GM21717 (cell line): ENCODE data around the gene PLPPR1.
"Not testable (repeated sequence)": the region's sequence is repeated elsewhere in the genome, so short reads cannot be mapped to it uniquely, and the experiment has no call there.

Experiments used
- ATAC-seq: cut with Tn5 transposase; IDR thresholded peaks from one replicate; pipeline ENCODE4 v1.9.1; 2021; ENCODE audit warnings: mild to moderate bottlenecking, moderate library complexity; ENCODE audit not compliant: unreplicated experiment

The PLPPR1 gene

DNA sequence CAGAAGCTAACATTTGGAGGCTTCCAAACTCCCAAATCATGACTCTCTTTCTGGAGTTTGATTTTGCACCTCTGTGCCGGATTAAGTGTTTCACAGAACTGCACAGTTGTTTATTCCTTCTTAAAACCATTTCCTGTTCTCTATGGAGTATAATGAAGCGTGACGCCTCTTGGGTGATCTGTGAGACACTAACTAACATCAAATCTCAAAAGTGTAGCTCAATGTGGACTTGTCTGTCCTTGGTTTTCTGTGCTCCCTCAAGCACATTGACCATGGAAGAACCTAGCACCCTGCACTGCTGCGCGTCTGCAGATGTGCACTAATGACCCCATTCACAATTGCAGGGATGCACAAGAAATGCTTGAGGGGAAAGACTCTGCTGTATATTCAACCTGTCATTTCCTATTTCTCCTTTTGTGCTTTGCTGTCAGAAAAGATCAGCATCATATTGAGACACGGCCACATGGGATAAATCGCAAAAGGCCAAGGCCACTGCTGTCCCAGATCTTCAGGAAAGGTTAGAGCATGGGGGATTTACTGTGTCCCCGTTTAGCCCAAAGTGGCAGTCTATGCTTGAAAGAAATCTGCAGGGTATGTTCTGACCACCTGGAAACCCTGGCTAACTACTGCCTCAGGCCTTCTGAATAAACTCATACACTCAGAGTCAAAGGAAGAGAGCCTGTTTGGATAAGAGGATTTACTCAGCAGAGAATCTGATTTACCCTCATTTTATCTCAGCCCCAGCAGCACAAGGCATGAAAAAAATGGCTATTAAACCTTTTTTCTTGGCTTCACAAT, 246.6 kb downstream of the PLPPR1 start:
- no peak for ATAC-seq

DNA sequence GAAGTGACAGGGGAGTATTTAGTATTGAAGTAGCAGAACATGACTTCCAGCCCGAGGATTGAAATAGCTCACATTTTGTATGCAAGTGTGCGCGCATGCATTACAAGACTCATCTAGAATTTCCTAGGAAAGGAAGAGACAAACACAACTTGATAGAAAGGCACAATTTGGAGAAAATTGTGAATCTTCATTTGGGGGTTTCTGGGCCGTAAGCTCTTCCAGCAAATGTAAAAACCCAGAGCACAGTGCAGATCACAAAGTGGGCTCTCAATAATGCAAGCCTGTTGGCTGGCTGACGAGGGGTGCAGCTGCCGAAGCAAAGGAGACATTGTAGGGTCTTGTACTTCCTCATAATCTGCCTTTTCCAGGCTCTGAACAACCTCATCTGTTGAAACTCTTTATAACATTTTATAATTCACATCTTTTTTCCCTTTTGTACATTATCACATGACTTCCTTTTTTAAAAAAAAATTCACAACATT, 247.3 kb downstream of the PLPPR1 start:
- no peak for ATAC-seq

DNA sequence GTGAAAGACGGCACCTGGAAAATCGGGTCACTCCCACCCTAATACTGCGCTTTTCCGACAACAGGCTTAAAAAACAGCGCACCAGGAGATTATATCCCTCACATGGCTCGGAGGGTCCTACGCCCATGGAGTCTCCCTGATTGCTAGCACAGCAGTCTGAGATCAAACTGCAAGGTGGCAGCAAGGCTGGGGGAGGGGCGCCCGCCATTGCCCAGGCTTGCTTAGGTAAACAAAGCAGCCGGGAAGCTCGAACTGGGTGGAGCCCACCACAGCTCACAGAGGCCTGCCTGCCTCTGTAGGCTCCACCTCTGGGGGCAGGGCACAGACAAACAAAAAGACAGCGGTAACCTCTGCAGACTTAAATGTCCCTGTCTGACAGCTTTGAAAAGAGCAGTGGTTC, 262.5 kb downstream of the PLPPR1 start:
- not testable (repeated sequence) for ATAC-seq

DNA sequence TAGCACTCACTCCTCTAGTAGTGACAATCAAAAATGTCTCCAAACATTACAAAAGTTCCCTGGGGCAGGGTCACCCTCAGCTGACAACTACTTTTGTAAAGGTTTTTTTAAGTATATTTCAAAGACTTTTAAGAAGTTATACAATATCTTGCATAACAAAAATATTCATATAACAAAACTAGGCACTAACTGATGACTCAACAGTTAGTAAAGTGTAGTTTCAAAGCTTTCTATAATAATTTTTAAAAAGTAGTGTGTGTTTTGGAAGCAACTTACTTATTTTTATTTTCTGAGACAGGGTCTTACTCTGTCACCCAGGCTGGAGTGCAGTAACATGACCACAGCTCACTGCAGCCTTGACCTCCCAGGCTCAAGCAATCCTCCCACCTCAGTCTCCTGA, 271.4 kb downstream of the PLPPR1 start:
- ATAC-seq, result no peak

DNA sequence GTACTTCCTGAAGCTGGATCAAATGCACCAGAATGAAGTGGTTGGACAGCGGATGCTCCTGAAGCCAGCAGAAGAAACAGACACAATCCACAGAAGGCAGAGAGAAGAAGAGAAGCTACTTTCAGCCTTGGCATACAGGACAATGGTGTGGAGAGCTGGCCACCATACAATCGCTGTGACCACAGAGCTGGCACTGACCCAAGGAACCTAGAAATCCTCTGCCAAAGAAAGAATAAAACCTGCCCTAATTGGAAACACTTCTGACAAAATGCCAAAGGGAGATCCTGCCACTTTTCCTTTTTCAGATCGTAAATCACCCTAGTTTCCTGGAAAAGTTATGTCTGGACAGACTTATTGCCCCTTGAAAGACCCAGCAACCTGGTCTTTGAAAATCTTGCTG, 278.5 kb downstream of the PLPPR1 start:
- ATAC-seq, result no peak

DNA sequence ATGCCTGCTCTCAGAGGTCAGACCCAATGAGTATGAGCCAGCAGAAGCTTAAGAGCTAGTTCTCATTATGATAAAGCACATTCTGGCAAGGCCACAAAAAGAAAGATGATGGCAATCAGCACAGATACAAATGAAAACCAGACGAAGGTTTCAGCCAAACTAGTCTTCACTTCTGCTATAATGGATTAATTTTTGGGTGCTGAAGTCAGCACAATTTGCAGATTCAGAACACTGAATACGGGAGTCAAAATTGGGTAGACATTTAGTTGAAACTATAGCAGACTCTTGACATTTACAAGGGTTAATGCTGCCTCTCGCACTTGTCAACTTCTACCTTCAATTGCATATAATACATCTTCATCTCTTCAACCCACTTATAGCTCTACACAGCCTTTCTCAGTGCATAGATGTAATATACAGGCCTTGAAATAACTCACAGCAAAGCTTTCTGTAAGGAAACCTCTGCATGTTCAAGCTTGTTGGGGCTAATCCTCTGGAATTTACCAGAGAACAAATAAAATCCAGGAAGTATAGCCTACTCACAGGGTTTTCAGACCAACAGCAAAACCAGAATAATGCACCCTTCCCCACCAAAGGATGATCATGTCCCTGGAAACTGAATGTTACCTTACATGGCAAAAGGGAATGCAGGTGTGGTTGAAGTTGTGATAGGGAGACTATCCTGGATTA, 279.1 kb downstream of the PLPPR1 start:
- ATAC-seq, result no peak

DNA sequence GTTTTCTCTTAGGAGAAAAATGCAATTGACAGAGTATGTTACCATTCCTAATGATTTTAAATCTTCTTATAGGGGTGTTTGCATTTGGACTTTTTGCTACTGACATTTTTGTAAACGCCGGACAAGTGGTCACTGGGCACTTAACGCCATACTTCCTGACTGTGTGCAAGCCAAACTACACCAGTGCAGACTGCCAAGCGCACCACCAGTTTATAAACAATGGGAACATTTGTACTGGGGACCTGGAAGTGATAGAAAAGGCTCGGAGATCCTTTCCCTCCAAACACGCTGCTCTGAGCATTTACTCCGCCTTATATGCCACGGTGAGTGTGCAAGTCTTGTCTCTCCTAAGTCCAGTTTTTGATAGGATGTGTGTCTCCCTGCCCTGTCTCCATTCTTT, 280.6 kb downstream of the PLPPR1 start:
- ATAC-seq, result no peak

DNA sequence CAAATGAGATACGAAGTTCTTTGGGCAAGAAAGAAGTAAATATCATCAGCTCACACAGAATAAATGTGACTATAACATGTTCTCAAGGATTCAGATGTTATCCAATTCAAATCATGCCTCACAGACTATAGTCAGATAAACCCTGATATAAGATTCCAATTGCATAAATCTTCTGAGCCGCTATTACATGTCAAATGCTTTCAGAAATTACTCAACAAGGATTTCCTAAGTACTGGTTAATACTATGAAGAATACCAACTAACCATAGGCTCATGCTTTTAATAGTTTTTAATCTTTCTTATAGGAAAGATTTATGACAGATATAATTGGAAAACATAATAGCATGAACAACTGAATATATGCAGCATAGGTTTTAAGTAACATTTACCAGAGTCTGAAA, 282.7 kb downstream of the PLPPR1 start:
- ATAC-seq, result no peak

DNA sequence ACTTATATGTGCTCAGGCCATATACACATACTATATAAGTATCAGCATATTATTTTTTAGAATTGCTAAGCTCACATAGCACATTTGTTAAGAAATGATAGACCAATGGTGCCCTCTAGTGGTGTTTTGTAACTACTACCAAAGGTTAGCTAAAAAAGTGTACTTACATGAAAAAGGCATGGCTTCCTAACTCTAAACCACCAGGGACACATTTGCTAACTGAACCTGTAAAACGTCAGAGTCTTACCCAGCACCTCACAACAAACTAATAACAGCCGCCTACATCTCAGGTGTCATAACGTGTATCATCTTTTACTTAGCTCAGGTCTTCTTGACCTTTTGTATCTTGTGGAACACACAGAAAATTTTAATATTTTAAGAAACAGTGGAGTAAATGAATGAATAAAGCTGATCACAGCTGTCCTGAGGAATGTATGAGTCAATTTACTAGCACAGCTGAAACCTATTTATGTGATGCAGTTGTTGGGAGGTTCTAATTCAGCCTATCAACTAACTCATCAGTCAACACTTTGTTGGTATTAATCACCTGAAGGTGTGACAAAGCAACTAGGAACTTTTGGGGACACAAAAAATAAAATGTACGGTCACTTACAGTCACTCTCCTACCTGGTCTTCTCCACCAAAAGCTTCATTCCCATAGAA, 283.4 kb downstream of the PLPPR1 start:
- ATAC-seq, result peak; percentile 78

DNA sequence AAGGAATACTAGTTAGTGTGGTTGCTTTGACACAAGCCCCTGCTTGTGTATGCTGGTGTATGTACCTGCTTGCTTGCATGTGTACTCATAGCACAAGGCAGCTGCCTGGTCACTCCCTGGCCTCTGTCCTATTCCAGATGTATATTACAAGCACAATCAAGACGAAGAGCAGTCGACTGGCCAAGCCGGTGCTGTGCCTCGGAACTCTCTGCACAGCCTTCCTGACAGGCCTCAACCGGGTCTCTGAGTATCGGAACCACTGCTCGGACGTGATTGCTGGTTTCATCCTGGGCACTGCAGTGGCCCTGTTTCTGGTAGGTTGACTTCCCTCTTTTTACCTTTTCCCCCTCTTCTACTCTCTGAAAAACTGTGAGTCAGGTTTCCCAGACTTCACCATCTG, 284.1 kb downstream of the PLPPR1 start:
- ATAC-seq, result no peak

DNA sequence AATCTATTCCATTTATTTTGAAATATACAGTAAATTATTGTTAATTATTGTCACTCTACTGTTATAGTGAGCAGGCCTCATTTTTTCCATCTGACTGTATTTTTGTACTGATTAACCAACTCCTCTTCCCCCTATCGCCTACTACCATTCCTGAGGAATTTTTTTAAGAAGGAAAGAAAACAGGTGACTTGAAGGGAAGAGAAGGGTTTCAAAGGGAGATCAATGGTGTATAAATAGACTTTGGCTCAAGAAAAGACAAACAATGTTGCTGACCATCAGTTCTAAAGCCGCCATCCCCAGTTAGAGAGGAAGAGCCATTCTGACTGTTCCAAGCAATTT, 286.6 kb downstream of the PLPPR1 start:
- no peak for ATAC-seq

DNA sequence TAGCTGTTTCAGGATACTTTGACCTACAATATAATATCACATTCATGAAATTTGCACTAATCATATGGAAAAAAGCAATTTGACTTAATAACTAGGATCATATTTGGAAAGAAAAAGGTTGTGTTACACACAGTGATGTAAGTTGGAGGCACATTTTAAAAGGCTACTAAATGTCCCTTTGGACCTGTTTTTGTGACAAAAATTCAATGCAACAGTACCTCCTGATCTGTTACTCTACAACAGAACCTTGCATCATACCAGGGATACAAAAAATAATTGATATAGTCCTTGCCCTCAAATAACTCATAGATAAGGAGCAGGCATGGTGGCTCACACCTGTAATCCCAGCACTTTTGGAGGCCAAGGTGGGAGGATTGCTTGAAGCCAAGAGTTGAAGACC, 289.2 kb downstream of the PLPPR1 start:
- no peak for ATAC-seq

DNA sequence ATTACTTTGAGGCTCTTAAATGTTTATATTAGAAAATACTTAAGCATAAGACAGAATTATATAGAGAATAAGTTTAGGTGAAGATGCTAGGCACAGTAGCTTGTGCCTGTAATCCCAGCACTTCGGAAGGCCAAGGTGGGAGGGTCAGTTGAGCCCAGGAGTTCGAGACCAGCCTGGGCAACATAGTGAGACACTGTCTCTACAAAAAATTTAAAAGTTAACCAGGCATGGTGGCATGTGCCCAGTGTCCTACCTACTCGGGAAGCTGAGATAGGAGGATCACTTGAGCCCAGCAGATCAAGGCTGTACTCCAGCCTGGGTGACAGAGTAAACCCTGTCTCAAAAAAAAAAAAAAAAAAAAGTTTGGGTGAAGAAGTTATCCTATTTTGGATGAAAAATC, 294.6 kb downstream of the PLPPR1 start:
- ATAC-seq, result no peak

DNA sequence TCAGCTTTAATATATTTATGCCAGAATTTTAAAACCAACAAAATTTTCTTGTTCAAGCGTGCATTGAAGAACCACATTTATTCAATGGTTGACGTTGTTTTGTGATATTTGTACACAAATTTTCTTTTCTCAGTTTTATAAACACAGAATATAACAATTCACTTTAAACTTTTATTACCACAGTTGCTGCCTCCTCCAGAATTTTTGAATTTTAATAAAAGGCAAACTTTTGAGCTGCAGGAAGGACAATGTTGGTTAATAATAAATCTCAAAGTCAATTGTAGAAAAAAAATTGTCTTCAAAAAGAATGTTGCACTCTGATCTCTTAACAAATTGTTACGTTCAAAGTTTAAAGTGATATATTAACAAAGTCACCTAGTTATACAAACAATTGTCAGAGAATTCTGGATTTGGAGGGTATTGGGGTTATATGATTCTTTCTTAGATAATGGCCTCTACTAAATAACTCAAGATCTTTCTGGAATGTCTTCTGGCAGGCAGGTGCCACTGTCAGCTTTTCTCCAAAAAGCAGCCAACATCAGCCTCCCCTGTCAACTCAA, 295.8 kb downstream of the PLPPR1 start:
- ATAC-seq, result no peak

DNA sequence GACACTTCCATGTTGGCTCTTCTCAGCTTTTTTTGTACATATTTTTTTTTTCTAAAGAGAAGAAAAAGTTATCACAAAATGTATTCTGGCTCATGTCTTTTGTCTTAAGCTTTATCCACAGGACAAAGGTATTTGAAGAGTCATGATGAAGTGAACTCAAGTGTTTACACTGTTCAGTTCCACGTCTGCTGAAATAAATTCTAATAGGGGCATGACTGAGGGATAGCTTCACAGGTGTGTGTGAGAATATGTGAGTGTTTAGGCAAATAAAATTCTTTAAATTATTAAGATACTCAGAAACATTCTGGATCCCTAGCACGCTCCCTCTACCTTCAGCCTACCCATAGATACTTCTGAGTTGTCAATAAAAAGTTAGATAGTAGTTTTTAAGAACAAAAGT, 296.5 kb downstream of the PLPPR1 start:
- no peak for ATAC-seq

DNA sequence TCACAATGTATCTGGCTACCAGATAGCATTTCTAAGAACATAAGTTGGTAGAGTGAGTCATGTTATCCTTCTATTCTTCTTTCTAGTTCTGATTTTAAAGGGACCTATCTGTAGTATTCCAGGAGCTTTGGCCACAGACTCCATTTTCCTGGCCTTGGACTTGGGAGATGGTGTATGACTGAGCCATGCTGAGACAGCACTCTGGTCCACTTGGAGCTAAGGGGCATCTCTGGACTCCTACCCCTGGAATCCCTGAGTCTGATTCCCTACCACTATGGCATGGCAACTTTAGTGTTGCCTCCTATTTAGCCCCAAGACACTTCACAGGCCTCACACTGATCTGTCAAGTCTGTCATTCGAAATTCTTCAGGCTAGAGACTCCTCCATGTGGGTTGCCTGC, 297.5 kb downstream of the PLPPR1 start:
- ATAC-seq, result no peak

DNA sequence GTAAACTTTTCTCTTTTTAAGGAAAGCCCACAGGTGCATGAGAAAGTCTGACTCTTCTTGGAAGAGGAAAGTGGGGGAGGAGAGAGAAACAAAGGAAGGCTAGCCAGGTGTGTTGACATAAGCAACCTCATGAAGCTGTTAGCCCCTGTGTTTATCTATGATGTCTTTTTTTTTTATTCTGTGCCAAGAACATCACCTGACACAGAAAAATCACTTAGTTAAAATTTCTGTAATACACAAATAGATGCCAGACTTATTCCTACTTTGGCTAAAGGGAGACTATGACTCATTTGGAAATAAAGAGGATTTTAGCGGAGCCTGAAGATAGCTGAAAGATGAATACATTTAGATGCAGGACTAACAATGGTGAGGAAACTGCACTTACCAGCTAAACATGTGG, 298.0 kb downstream of the PLPPR1 start:
- ATAC-seq, result no peak

DNA sequence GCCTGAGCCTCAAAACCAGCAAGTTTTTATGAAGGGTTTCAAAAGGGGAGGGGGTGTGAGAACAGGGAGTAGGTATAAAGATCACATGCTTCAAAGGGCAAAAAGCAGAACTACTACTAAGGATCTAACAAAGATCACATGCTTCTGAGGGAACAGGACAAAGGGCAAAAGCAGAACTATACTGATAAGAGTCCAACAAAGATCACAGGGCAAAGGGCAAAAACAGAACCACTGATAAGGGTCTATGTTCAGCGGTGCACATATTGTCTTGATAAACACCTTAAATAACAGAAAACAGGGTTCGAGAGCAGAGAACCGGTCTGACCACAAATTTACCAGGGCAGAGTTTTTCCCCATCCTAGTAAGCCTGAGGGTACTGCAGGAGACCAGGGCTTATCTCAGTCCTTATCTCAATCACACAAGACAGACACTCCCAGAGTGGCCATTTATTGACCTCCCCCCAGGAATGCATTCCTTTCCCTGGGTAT, 298.9 kb downstream of the PLPPR1 start:
- ATAC-seq, result not testable (repeated sequence)

DNA sequence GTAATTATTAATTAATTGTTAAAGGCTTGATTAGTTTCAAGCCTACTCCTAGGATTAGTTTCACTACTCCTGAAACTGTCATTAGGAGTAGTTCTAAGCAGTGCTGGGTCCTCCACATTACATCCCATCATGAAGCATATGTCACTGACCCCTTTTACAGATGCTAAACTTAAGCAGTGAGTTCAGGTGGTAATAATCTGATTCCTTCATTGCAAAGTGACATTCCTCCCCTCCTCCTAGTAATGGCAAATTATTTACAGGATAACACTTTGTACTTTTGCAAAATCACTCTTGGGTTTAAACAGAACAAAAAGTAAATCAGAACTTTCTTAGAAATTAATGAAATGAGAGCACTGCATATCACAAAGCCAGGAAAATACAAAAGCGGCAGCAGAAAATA, 303.8 kb downstream of the PLPPR1 start:
- ATAC-seq, result no peak

DNA sequence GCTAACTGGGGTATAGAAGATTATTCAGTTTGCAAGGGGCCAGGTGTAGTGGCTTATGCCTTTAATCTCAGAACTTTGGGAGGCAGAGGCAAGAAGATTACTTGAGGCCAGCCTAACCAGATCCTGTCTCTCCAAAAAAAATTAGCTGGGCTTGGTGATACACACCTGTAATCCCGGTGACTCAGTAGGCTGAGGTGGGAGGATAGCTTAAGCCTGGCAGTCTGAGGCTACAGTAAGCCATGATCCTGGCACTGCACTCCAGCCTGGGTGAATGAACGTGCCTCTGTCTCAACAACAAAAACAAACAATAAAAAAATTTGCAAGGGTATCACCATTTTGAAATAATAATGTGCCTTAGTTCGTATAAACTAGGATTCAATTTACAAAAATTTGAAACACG, 305.0 kb downstream of the PLPPR1 start:
- ATAC-seq, result no peak

DNA sequence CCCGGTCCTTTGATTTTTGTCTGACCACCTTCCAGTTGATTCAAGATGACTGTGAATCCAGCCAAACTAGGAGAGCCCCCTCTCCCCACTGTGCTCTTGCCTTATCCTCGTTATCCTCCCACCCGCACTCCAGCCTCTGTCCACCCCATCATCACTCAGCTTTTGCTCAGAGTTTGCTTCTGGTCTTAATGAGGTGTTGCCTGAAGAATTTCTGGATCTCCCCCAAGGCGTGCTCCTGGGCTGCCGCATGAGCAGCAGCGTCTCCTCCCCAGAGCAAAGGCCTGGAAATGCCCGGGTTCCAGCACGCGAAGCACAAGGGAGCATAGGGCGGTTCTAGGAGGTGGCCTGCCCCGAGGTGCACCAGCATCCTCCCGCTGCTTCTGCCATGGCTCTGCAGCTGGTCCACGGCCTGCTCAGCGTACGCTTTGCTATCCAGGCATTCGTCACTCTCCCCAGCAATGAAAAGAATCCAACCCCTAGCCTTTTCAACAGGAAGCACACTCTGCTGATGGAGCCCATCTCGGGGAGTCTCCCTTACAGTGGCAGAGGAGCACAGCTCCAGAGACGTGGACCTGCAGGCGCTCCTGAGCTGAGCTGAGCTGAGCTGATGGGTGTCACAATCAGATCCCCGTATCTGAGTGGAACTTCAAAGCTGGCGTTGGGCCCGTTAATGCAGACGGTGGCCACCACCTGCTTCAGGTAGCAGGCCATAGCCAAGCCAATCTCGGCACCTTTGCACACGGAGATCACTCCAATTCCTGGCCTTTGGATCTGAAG, 305.6 kb downstream of the PLPPR1 start:
- no peak for ATAC-seq
